Measurements from ENCODE around the gene CD207.

- TF ChIP-seq CTCF (IDR thresholded peaks at IDR 0.05; ENCODE audit: poor library complexity, severe bottlenecking): no peak
- TF ChIP-seq EP300 (conservative IDR thresholded peaks at IDR 0.05; ENCODE audit: poor library complexity, severe bottlenecking): no peak
- no peak for TF ChIP-seq MXI1 (conservative IDR thresholded peaks at IDR 0.05; ENCODE audit: poor library complexity, severe bottlenecking)
- TF ChIP-seq POLR2AphosphoS5 (IDR thresholded peaks at IDR 0.05): no peak
- TF ChIP-seq EZH2 (IDR thresholded peaks at IDR 0.05; ENCODE audit: borderline replicate concordance, insufficient read depth, low read length, poor library complexity, severe bottlenecking): no peak
- no peak for TF ChIP-seq RAD21 (conservative IDR thresholded peaks at IDR 0.05)
Measured at GRCh38 chr2:70828914-70829824, 6.4 kb downstream of the CD207 start.

Measured in neural cell (in vitro differentiated cells).